NCI-H446 (cell line): ENCODE data around the gene CRY1.
"Not testable (repeated sequence)": the region's sequence is repeated elsewhere in the genome, so short reads cannot be mapped to it uniquely, and the experiment has no call there.

Experiments used
- DNase-seq, 2 experiments: peaks; one replicate each; lab custom pipeline; 2025; lab: John Stamatoyannopoulos, UW

Gene CRY1

GRCh38 chr12:107064243-107064642 lies 29.1 kb downstream of the CRY1 start:
- DNase-seq = no peak

GRCh38 chr12:107058190-107058589 lies 35.2 kb downstream of the CRY1 start:
- DNase-seq = no peak

- no peak for DNase-seq
Measured at GRCh38 chr12:107057071-107057834, 36.1 kb downstream of the CRY1 start.

GRCh38 chr12:107053709-107054108 lies 39.6 kb downstream of the CRY1 start:
- DNase-seq = no peak

- DNase-seq = no peak
Measured at GRCh38 chr12:107045186-107045585, 48.2 kb downstream of the CRY1 start.

- no peak for DNase-seq
Measured at GRCh38 chr12:107042801-107043200, 50.5 kb downstream of the CRY1 start.

GRCh38 chr12:107035733-107036132 lies 57.6 kb downstream of the CRY1 start:
- no peak for DNase-seq

GRCh38 chr12:107033758-107034739 lies 59.3 kb downstream of the CRY1 start:
- DNase-seq = no peak

GRCh38 chr12:107032266-107032665 lies 61.1 kb downstream of the CRY1 start:
- no peak for DNase-seq

GRCh38 chr12:107031061-107031460 lies 62.3 kb downstream of the CRY1 start:
- DNase-seq = no peak

GRCh38 chr12:107029081-107029480 lies 64.3 kb downstream of the CRY1 start:
- no peak for DNase-seq

GRCh38 chr12:107027636-107028053 lies 65.7 kb downstream of the CRY1 start:
- no peak for DNase-seq

- DNase-seq = no peak
Measured at GRCh38 chr12:107026806-107027635, 66.3 kb downstream of the CRY1 start.

- DNase-seq = not testable (repeated sequence)
Measured at GRCh38 chr12:107026356-107026755, 67.0 kb downstream of the CRY1 start.

- DNase-seq = no peak
Measured at GRCh38 chr12:107025671-107026070, 67.7 kb downstream of the CRY1 start.

- DNase-seq = no peak
Measured at GRCh38 chr12:107019546-107019945, 73.8 kb downstream of the CRY1 start.

- DNase-seq = no peak
Measured at GRCh38 chr12:107017042-107017441, 76.3 kb downstream of the CRY1 start.

GRCh38 chr12:107014055-107014454 lies 79.3 kb downstream of the CRY1 start:
- DNase-seq = no peak

GRCh38 chr12:107012736-107013425 lies 80.5 kb downstream of the CRY1 start:
- DNase-seq = no peak

- DNase-seq = no peak
Measured at GRCh38 chr12:107011519-107011918, 81.8 kb downstream of the CRY1 start.

GRCh38 chr12:107007411-107007810 lies 85.9 kb downstream of the CRY1 start:
- no peak for DNase-seq
